Fibroblast of skin of abdomen (primary cell): Measurements from ENCODE around the gene PRPSAP1.
A peak's percentile ranks its signal among the peaks of the same experiment; 100 is the strongest.

Experiments used
- DNase-seq: peaks from one replicate; pipeline ENCODE4 v3.0.0-alpha.2; 2013

Gene PRPSAP1

DNA sequence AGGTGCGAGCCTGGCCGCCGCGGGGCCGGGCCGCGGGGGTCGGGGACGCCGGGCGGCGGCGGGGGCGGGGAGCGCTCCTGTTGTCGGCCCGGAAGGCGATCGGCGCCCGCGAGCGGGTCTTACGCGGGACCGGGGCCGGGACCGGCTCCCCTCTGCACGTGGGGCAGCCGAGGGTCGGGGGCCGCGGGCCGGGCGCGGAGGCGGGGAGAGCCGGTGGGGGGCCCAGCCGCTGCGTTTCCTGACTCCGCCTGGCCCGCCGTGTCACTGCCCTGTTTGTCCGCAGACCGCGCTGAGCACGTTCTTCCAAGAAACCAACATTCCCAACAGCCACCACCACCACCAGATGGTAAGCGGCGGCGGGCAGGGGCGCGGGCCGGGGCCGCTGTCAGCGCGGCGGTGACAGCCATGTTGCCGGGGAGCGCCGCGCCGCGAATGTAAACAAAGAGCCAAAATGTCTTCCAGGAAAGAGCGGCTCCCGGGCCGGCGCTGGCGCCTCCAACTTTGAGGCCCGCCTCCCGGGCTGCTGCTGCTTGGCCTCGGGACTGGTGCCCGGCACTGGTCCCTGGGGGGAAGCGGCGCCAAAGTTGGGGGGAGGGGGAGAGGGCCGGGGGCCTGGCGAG lies 88.0 kb downstream of the PRPSAP1 start:
- peak; percentile 28 for DNase-seq

DNA sequence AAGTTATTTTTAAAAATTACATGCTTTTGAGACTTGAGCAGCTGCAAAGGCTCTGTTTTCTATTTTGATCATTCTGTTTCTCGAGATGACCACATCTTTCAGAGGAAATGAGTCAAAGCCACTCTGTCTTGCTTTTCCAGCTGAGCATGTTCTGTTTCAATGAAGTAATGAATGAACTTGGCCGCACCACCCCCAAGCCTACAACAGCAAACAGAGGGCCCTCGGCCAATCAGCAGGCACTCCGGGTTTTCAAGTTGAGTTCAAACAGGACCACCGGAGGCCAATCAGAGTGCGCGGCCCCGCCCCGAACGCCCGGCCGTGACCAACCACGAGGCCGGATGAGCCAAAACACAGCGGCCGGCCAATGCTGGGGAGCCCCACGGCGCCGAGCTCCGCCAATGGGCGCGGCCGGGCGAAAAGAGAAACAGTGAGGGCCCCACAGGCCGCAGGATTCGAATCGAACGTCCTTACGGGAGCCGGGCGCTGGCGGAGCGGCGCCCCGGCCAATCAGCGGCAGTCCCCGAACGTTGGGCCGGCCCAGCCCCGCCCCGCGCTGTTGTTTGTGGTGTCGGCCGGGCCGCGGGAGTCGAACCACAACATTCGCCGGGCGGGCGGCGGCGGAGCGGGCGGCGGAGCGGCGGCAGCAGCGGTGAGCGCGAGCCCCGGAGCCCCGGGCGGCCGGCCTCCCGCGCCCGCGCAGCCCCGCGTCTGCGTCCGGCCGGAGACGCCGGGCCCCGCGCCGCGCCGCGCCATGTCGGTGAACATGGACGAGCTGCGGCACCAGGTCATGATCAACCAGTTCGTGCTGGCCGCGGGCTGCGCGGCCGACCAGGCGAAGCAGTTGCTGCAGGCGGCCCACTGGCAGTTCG lies 88.7 kb downstream of the PRPSAP1 start, which contains the start of gene UBALD2:
Gene UBALD2, plus strand, starts transcription at position 594 of the 869 bp plus-strand sequence. Its CDS starts 158 bp downstream, at position 752.
- peak; percentile 100 for DNase-seq

DNA sequence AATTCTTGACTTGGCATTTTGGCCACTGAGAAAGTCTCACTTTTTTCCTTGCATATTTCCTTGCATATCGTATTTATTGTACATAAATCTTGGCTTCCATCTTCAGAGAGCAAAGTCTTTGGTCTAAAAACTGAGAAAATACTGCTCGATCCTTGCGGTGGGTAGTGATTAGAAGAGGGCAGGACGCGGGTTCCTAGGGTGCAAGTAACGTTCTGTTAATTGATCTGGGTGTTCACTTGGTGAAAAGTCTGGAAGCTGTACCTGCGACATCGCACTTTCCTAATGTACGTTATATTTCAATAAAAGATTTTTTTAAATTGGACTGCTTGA lies 89.3 kb downstream of the PRPSAP1 start:
- DNase-seq: no peak

DNA sequence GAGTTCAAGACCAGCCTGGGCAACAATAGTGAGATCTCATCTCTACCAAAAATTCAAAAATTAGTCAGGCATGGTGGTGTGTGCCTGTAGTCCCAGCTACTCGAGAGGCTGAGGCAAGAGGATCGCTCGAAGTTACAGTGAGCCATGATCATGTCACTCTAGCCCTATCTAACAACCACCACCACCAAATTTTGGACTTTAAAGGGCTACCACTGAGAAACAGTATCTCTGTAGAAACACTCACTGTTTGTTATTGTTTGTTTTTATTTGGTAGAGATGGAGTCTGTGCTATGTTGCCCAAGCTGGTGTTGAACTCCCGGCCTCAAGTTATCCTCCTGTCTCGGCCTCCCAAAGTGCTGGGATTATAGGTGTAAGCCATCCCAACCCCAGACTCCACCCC lies 89.8 kb downstream of the PRPSAP1 start:
- no peak for DNase-seq

DNA sequence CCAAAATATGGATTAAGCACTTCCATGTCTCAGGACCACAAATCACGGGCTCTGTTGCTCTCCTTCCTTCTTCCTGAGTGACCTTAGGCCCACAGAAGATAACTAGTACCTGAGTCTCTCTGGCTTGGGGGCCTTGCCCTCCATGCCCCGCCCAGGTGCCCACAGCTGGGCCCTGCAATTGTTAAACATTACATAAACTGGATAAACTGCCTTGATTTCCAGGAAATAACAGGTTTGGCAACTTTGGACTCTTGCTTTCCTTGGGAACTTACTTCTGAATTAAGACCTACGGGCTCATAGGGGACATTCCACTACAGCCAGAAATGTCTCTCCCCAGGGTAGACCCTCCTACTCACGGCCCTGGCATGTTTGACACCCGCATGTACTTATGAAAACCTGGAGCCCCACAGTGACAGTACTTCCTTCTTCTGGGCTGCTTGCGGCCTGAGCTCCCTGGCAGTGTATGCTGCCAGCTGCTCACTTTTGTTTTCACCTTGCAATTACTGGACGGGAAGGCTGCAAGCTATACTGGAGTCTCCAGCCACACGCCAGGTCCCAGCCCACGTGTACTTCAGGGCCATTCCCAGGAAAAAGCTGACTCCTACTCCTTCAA lies 90.9 kb downstream of the PRPSAP1 start:
- DNase-seq: no peak

DNA sequence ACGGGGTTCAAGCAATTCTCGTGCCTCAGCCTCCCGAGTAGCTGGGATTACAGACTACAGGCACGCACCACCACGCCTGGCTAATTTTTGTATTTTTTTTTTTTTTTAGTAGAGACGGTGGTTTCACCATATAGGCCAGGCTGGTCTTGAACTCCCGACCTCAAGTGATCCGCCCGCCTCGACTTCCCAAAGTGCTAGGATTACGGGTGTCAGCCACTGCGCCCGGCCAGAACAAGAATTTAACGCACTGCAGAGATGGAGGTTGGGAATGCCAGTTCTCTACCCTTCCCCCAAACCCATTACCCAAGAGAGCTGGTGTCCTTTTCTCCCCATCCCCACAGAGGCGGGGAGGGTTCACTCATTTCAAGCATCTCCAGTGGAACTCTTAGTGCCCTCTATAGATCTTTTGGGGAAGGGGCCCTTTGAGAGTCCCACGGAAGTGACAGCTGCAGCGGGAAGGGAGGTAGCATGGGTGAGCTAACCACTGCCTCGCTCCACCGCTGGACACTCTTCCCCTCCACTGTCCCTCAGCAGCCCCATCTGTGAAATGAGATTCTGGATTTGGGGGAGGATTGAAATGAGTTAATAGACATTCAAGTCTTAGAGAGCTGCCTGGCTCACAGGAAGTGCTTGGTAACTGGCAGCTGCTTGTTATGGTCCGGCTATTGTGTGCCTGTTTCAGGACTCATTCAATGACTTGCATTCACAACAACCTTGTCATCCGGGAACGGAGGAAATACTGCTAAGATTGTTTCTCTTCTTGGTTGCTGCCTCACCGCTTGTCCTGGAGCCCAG lies 92.1 kb downstream of the PRPSAP1 start:
- peak; percentile 23 for DNase-seq

DNA sequence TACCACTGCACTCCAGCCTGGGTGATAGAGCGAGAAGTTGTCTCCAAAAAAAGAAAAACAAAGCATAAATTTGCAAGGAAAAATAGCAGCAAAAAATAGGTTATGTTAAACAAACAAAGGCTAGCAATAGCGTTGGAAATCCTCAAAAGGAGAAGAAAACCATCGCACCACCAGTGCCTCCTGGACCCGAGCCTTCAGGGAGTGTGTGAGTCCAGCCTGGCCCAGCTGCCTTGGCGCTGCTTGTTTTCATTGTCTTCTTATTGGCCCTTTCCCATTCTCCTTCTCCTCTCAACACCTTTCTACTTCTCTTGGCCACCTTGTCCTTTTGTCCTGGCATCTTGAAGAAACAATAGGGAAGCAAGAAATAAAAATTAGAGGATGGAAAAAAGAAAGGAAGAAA lies 93.0 kb downstream of the PRPSAP1 start:
- DNase-seq: no peak

DNA sequence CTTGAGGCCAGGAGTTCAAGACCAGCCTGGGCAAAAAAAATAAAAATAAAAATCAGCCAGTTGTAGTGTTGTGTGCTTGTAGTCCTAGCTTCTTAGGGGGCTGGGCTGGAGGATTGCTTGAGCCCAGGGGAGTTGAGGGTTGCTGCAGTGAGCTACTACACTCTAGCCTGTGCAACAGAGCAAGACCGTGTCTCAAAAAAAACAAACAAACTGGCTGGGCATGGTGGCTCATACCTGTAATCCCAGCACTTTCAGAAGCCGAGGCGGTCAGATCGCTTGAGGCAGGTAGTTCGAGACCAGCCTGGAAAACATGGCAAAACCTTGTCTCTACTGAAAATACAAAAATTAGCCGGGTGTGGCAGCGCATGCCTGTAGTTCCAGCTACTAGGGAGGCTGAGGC lies 93.5 kb downstream of the PRPSAP1 start:
- no peak for DNase-seq
